Osteocyte (in vitro differentiated cells): Measurements from ENCODE around the gene PHKA1. TPM values are rescaled to one million over a fixed set of nuclear protein-coding genes. Genes with fewer than 3 reads are reported as not detected.

ENCODE experiments used
- DNase-seq: peaks from one replicate; pipeline ENCODE4 v3.0.0; 2021; ENCODE audit warnings: mixed read lengths; ENCODE audit not compliant: unreplicated experiment; ENCODE audit errors: extremely low spot score
- H3K27ac Mint-ChIP-seq: one replicate; pipeline ENCODE4 v1.8.0; 2021; ENCODE audit warnings: mild to moderate bottlenecking, mixed read lengths; ENCODE audit not compliant: unreplicated experiment
- H3K27me3 Mint-ChIP-seq: one replicate; pipeline ENCODE4 v1.8.0; 2021; ENCODE audit warnings: mixed read lengths; ENCODE audit not compliant: unreplicated experiment
- H3K36me3 Mint-ChIP-seq: one replicate; pipeline ENCODE4 v1.8.0; 2021; ENCODE audit warnings: mixed read lengths; ENCODE audit not compliant: unreplicated experiment
- H3K4me1 Mint-ChIP-seq: one replicate; pipeline ENCODE4 v1.8.0; 2021; ENCODE audit warnings: mixed read lengths; ENCODE audit not compliant: unreplicated experiment
- H3K4me3 Mint-ChIP-seq: one replicate; pipeline ENCODE4 v1.8.0; 2021; ENCODE audit warnings: mild to moderate bottlenecking, moderate library complexity, mixed read lengths; ENCODE audit not compliant: unreplicated experiment
- H3K9me3 Mint-ChIP-seq: one replicate; pipeline ENCODE4 v1.8.0; 2021; ENCODE audit warnings: mixed read lengths; ENCODE audit not compliant: unreplicated experiment
- CTCF ChIP-seq: fragments of 200-600 bp; sonication (generic); IDR thresholded peaks from 2 replicates; pipeline ENCODE4 v1.5.0; 2021; ENCODE audit warnings: antibody characterized with exemption, mild to moderate bottlenecking, moderate library complexity
- total RNA-seq: library from RNA; stranded (reverse); gene quantifications from 2 replicates; pipeline ENCODE4 v1.2.1, GENCODE V29; 2021

The PHKA1 gene
- total RNA-seq, 1 donor from 2014 or later: 2.6 TPM

DNA sequence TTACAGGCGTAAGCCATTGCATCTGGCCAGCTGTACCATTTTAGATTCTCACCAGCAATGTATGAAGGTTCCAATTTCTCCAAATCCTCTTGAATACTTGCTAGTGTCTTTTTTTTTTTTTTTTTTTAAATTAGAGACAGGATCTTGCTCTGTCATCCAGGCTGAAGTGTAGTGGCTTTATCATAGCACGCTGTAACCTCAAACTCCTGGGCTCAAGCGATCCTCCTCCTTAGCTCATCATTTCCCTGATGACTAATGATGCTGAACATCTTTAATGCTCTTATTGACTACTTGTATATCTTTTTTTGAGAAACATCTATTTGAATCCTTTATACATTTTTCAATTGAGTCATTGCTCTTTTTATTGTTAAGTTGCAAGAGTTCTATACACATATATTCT lies 181.7 kb downstream of the PHKA1 start:
- H3K4me3 Mint-ChIP-seq: no peak overlapping the region
- TF ChIP-seq CTCF: no peak
- no peaks in the 10 kb centered on the region for H3K4me1 Mint-ChIP-seq
- H3K9me3 Mint-ChIP-seq: peaks cover 4% of the 10 kb centered on the region
- H3K36me3 Mint-ChIP-seq: no peaks in the 10 kb centered on the region
- no peaks in the 10 kb centered on the region for H3K27me3 Mint-ChIP-seq
- no peak overlapping the region for H3K27ac Mint-ChIP-seq
- DNase-seq: no peak

Other genes starting within 250 kb of the PHKA1 start
- gene HDAC8, start 141.5 kb downstream of the PHKA1 start, total RNA-seq: 30.1 and 30.7 TPM in 2 replicates
- gene DMRTC1B, start 62.6 kb upstream of the PHKA1 start, total RNA-seq: not detected in 2 replicates
- gene FAM236B, start 68.4 kb upstream of the PHKA1 start, total RNA-seq: not detected in 2 replicates
- not detected in 2 replicates for gene FAM236D, start 93.9 kb upstream of the PHKA1 start, total RNA-seq
- not detected in 2 replicates for gene FAM236C, start 198.3 kb upstream of the PHKA1 start, total RNA-seq
- gene FAM236A, start 223.9 kb upstream of the PHKA1 start, total RNA-seq: not detected in 2 replicates
- gene DMRTC1, start 229.5 kb upstream of the PHKA1 start, total RNA-seq: not detected in 2 replicates